GM11168 (cell line): ENCODE results near the gene SLC22A4.

ENCODE experiments used
- in situ Hi-C: fragments of 300-500 bp; cut with MboI; formaldehyde crosslinking; loops from one replicate; pipeline ENCODE4 v1.12.0; 2022; ENCODE audit warnings: low sequenced_read_pairs; ENCODE audit not compliant: unreplicated experiment

Gene SLC22A4

GRCh38 chr5:132321109-132321721 is 27.0 kb downstream of the SLC22A4 start:
- in situ Hi-C loops: no loop called here

- in situ Hi-C loops: no loop called here
Measured at GRCh38 chr5:132322266-132322665, 28.1 kb downstream of the SLC22A4 start.

GRCh38 chr5:132323202-132323601 is 29.0 kb downstream of the SLC22A4 start:
- in situ Hi-C loops: no loop called here

- in situ Hi-C loops: no loop called here
Measured at GRCh38 chr5:132325691-132326090, 31.5 kb downstream of the SLC22A4 start.

- in situ Hi-C loops: no loop called here
Measured at GRCh38 chr5:132327252-132327955, 33.2 kb downstream of the SLC22A4 start.

GRCh38 chr5:132334812-132335211 is 40.6 kb downstream of the SLC22A4 start:
- in situ Hi-C loops: no loop called here

GRCh38 chr5:132335402-132335801 is 41.2 kb downstream of the SLC22A4 start:
- in situ Hi-C loops: no loop called here

- in situ Hi-C loops: no loop called here
Measured at GRCh38 chr5:132339502-132339901, 45.3 kb downstream of the SLC22A4 start.

GRCh38 chr5:132342291-132343180 is 48.3 kb downstream of the SLC22A4 start:
- in situ Hi-C loops: no loop called here

GRCh38 chr5:132344775-132345514 is 50.8 kb downstream of the SLC22A4 start:
- in situ Hi-C loops: no loop called here

- in situ Hi-C loops: no loop called here
Measured at GRCh38 chr5:132353486-132353995, 59.3 kb downstream of the SLC22A4 start.

- in situ Hi-C loops: no loop called here
Measured at GRCh38 chr5:132354381-132355139, 60.4 kb downstream of the SLC22A4 start.

GRCh38 chr5:132355140-132355765 is 61.1 kb downstream of the SLC22A4 start:
- in situ Hi-C loops: no loop called here

GRCh38 chr5:132358775-132359174 is 64.6 kb downstream of the SLC22A4 start:
- in situ Hi-C loops: no loop called here

GRCh38 chr5:132362086-132362485 is 67.9 kb downstream of the SLC22A4 start:
- in situ Hi-C loops: no loop called here

- in situ Hi-C loops: no loop called here
Measured at GRCh38 chr5:132363431-132364112, 69.4 kb downstream of the SLC22A4 start.

GRCh38 chr5:132364319-132364718 is 70.1 kb downstream of the SLC22A4 start:
- in situ Hi-C loops: no loop called here

GRCh38 chr5:132365213-132365612 is 71.0 kb downstream of the SLC22A4 start:
- in situ Hi-C loops: no loop called here
